GM12878 (cell line): ENCODE results near the gene TMEM45A. TPM values are rescaled to one million over a fixed set of nuclear protein-coding genes. Genes with fewer than 3 reads are reported as not detected.

Experiments used
- BHLHE40 ChIP-seq, 2 experiments: fragments of 450-650 bp in 1 of 2; IDR thresholded peaks; 2 replicates each; pipeline ENCODE4 v1.6.1; 2011 to 2017; ENCODE audit warnings: low read depth in 2 of 2, borderline replicate concordance in 1 of 2, improper control_type of control experiment in 1 of 2, low read length in 1 of 2, mild to moderate bottlenecking in 1 of 2
- MEF2B ChIP-seq: fragments of 450-650 bp; IDR thresholded peaks from 2 replicates; pipeline ENCODE4 v1.6.1; 2018; ENCODE audit warnings: mild to moderate bottlenecking, moderate library complexity; ENCODE audit not compliant: partially characterized antibody, poor library complexity, severe bottlenecking
- MTA3 ChIP-seq: IDR thresholded peaks from 2 replicates; pipeline ENCODE4 v1.6.1; 2012; ENCODE audit warnings: low read length, inconsistent platforms, borderline replicate concordance
- NBN ChIP-seq: fragments of 450-650 bp; IDR thresholded peaks from 2 replicates; pipeline ENCODE4 v1.6.1; 2016
- NR2C2 ChIP-seq: IDR thresholded peaks from 2 replicates; pipeline ENCODE4 v1.6.1; 2011; ENCODE audit warnings: borderline replicate concordance, low read depth; ENCODE audit not compliant: control insufficient read depth, insufficient read length
- NR2F1 ChIP-seq: fragments of 450-650 bp; conservative IDR thresholded peaks from 2 replicates; pipeline ENCODE4 v1.6.1; 2017; ENCODE audit warnings: mild to moderate bottlenecking
- SIX5 ChIP-seq: IDR thresholded peaks from 2 replicates; pipeline ENCODE4 v1.6.1; 2011; ENCODE audit warnings: mild to moderate bottlenecking, low read depth, low read length, moderate library complexity; ENCODE audit not compliant: severe bottlenecking
- TBL1XR1 ChIP-seq: IDR thresholded peaks from 2 replicates; pipeline ENCODE4 v1.6.1; 2012; ENCODE audit warnings: low read depth, low read length, improper control_type of control experiment
- ZZZ3 ChIP-seq: IDR thresholded peaks from 2 replicates; pipeline ENCODE4 v1.6.1; 2011; ENCODE audit warnings: low read depth; ENCODE audit not compliant: control insufficient read depth, insufficient read length
- polyA plus RNA-seq, 11 experiments: library from polyadenylated mRNA; depleted of rRNA in 4 of 11; unstranded in 6 of 11; stranded (reverse) in 5 of 11; fragments of >200 nt; fragmentation: Nextera tagmentation in 4 of 11; fragmentation: Illumina TruSeq in 1 of 11; extraction: Ambion mirVana in 4 of 11; extraction: Trizol in 1 of 11; gene quantifications; 1 replicate in 1 of 11; 2 replicates in 10 of 11; pipeline versions ENCODE4 v1.2.1 to v1.2.3, GENCODE V29; 2011 to 2016; ENCODE audit warnings: inconsistent platforms in 2 of 11, missing spikeins in 2 of 11, low read depth in 1 of 11
- total RNA-seq, 4 experiments: library from RNA; depleted of rRNA in 3 of 4; stranded (reverse); fragments of >200 nt in 3 of 4; fragmentation: Illumina TruSeq in 1 of 4; extraction: Trizol in 1 of 4; gene quantifications; 2 replicates each; pipeline versions ENCODE4 v1.2.1 to v1.2.3, GENCODE V29; 2013 to 2021
- TF ChIP-seq, protein P1 (sequence below): fragments of 150-350 bp; IDR thresholded peaks from 2 replicates; pipeline ENCODE4 v1.6.1; 2016; ENCODE audit warnings: low read depth, low read length
- TF ChIP-seq, protein P2 (sequence below): IDR thresholded peaks from 2 replicates; pipeline ENCODE4 v1.6.1; 2011; ENCODE audit warnings: low read depth, mild to moderate bottlenecking, low read length, moderate library complexity, borderline replicate concordance; ENCODE audit errors: extremely low read depth
- TF ChIP-seq, protein P3 (sequence below), 3 experiments: IDR thresholded peaks in 2 of 3; conservative IDR thresholded peaks in 1 of 3; 2 replicates each; pipeline ENCODE4 v1.5.1; 2011; ENCODE audit warnings: low read depth in 3 of 3, low read length in 3 of 3, mild to moderate bottlenecking in 3 of 3, control low read depth in 2 of 3, moderate library complexity in 2 of 3, inconsistent platforms in 1 of 3, mixed read lengths in 1 of 3; ENCODE audit not compliant: control insufficient read depth in 2 of 3, insufficient read depth in 1 of 3; ENCODE audit errors: extremely low read depth in 1 of 3

TMEM45A gene
- total and polyA plus RNA-seq, 10 of the 15 experiments (the other 5 are each of a cell fraction or from before 2014, with no cell fraction given): 0.34 to 5.3 (median 0.83) TPM

DNA sequence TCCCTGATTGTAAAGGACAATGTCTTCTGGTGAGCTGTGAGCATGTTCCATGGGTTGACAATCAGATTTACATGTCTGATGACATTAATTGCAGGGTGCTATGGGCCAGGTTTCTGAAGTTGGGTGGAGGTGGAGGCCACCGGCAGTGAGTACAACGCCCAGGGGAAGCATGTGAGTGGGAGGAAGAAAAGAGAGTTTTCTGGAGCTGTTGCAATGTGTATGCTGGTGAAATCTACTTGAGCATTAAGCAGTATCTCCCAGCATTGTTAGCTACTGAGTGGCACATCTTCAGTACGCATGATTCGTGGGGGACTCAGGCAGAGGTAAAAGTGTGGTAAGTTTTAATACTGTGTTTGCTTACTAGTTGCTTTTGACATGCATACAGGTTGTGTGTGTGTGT is 26.6 kb downstream of the TMEM45A start (continued):
- TF ChIP-seq, protein P1, sequence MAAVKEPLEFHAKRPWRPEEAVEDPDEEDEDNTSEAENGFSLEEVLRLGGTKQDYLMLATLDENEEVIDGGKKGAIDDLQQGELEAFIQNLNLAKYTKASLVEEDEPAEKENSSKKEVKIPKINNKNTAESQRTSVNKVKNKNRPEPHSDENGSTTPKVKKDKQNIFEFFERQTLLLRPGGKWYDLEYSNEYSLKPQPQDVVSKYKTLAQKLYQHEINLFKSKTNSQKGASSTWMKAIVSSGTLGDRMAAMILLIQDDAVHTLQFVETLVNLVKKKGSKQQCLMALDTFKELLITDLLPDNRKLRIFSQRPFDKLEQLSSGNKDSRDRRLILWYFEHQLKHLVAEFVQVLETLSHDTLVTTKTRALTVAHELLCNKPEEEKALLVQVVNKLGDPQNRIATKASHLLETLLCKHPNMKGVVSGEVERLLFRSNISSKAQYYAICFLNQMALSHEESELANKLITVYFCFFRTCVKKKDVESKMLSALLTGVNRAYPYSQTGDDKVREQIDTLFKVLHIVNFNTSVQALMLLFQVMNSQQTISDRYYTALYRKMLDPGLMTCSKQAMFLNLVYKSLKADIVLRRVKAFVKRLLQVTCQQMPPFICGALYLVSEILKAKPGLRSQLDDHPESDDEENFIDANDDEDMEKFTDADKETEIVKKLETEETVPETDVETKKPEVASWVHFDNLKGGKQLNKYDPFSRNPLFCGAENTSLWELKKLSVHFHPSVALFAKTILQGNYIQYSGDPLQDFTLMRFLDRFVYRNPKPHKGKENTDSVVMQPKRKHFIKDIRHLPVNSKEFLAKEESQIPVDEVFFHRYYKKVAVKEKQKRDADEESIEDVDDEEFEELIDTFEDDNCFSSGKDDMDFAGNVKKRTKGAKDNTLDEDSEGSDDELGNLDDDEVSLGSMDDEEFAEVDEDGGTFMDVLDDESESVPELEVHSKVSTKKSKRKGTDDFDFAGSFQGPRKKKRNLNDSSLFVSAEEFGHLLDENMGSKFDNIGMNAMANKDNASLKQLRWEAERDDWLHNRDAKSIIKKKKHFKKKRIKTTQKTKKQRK: no peak
- TF ChIP-seq NR2F1 (no peak), MTA3 (no peak), BHLHE40 (IDR thresholded peaks at IDR 0.05; ENCODE audit: borderline replicate concordance in 1 of 2, low read depth in 2 of 2, low read length in 1 of 2) (no peak), MEF2B (no peak), NR2C2 (no peak), ZZZ3 (no peak), NBN (no peak), SIX5 (no peak), TBL1XR1 (no peak)
- TF ChIP-seq, protein P2, sequence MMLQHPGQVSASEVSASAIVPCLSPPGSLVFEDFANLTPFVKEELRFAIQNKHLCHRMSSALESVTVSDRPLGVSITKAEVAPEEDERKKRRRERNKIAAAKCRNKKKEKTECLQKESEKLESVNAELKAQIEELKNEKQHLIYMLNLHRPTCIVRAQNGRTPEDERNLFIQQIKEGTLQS: no peak
- TF ChIP-seq, protein P3, sequence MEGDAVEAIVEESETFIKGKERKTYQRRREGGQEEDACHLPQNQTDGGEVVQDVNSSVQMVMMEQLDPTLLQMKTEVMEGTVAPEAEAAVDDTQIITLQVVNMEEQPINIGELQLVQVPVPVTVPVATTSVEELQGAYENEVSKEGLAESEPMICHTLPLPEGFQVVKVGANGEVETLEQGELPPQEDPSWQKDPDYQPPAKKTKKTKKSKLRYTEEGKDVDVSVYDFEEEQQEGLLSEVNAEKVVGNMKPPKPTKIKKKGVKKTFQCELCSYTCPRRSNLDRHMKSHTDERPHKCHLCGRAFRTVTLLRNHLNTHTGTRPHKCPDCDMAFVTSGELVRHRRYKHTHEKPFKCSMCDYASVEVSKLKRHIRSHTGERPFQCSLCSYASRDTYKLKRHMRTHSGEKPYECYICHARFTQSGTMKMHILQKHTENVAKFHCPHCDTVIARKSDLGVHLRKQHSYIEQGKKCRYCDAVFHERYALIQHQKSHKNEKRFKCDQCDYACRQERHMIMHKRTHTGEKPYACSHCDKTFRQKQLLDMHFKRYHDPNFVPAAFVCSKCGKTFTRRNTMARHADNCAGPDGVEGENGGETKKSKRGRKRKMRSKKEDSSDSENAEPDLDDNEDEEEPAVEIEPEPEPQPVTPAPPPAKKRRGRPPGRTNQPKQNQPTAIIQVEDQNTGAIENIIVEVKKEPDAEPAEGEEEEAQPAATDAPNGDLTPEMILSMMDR (IDR thresholded peaks at IDR 0.05 in 2 of 3, conservative IDR thresholded peaks at IDR 0.05 in 1 of 3; ENCODE audit: control insufficient read depth in 2 of 3, extremely low read depth in 1 of 3, insufficient read depth in 1 of 3, low read depth in 3 of 3, low read length in 3 of 3): no peak
